Neural progenitor cell (in vitro differentiated cells): ENCODE data around the gene SYNM. TPM values are rescaled to one million over a fixed set of nuclear protein-coding genes. Genes with fewer than 3 reads are reported as not detected.

Experiments used
- DNase-seq: peaks from one replicate; pipeline ENCODE4 v3.0.0-alpha.2; 2016; ENCODE audit warnings: low spot score
- H2AFZ ChIP-seq: fragments of 200-600 bp; sonication (generic); replicated peaks from 2 replicates; pipeline ENCODE4 v1.6.1; 2016; ENCODE audit warnings: antibody characterized with exemption
- H3F3A ChIP-seq: fragments of 200-600 bp; sonication (generic); 2 replicates; pipeline ENCODE4 v1.6.1; 2016; ENCODE audit warnings: antibody characterized with exemption, low read depth
- H3K27ac ChIP-seq: fragments of 200-600 bp; sonication (generic); 2 replicates; pipeline ENCODE4 v1.5.1; 2016; ENCODE audit warnings: mild to moderate bottlenecking
- H3K27me3 ChIP-seq: fragments of 200-600 bp; sonication (generic); 2 replicates; pipeline ENCODE4 v1.6.1; 2016; ENCODE audit warnings: mild to moderate bottlenecking, moderate library complexity
- H3K36me3 ChIP-seq: fragments of 200-600 bp; sonication (generic); 2 replicates; pipeline ENCODE4 v1.5.1; 2016
- H3K4me1 ChIP-seq: fragments of 200-600 bp; sonication (generic); 2 replicates; pipeline ENCODE4 v1.6.1; 2016; ENCODE audit warnings: mixed run types
- H3K4me2 ChIP-seq: fragments of 200-600 bp; sonication (generic); 2 replicates; pipeline ENCODE4 v1.6.1; 2016
- H3K4me3 ChIP-seq: fragments of 200-600 bp; sonication (generic); 2 replicates; pipeline ENCODE4 v1.5.1; 2016
- H3K79me2 ChIP-seq: fragments of 200-600 bp; sonication (generic); 2 replicates; pipeline ENCODE4 v1.6.1; 2016; ENCODE audit warnings: low read depth
- H3K9ac ChIP-seq: fragments of 200-600 bp; sonication (generic); 2 replicates; pipeline ENCODE4 v1.6.1; 2016
- H3K9me3 ChIP-seq: fragments of 200-600 bp; sonication (generic); 2 replicates; pipeline ENCODE4 v1.5.1; 2016; ENCODE audit warnings: low read depth
- H4K20me1 ChIP-seq: fragments of 200-600 bp; sonication (generic); 2 replicates; pipeline ENCODE4 v1.6.1; 2016; ENCODE audit warnings: low read depth
- H3K27ac Mint-ChIP-seq: 3 replicates; pipeline ENCODE4 v1.8.0; 2021; ENCODE audit warnings: mixed read lengths
- H3K27me3 Mint-ChIP-seq: 2 replicates; pipeline ENCODE4 v1.8.0; 2022; ENCODE audit warnings: low read depth, mild to moderate bottlenecking, inconsistent platforms, moderate library complexity, mixed read lengths; ENCODE audit not compliant: insufficient read depth
- H3K36me3 Mint-ChIP-seq: 3 replicates; pipeline ENCODE4 v1.8.0; 2021; ENCODE audit warnings: mixed read lengths
- H3K4me1 Mint-ChIP-seq: 3 replicates; pipeline ENCODE4 v1.8.0; 2021; ENCODE audit warnings: mixed read lengths
- H3K4me3 Mint-ChIP-seq: 3 replicates; pipeline ENCODE4 v1.8.0; 2021; ENCODE audit warnings: mild to moderate bottlenecking, moderate library complexity, mixed read lengths
- H3K9me3 Mint-ChIP-seq: 3 replicates; pipeline ENCODE4 v1.8.0; 2020; ENCODE audit warnings: mixed read lengths
- EZH2 ChIP-seq: fragments of 200-600 bp; sonication (generic); IDR thresholded peaks from 2 replicates; pipeline ENCODE4 v1.6.1; 2017; ENCODE audit warnings: antibody characterized with exemption, mild to moderate bottlenecking, moderate library complexity
- EZH2phosphoT487 ChIP-seq: fragments of 200-600 bp; sonication (generic); IDR thresholded peaks from 2 replicates; pipeline ENCODE4 v1.6.1; 2017; ENCODE audit warnings: antibody characterized with exemption
- total RNA-seq: library from RNA; depleted of rRNA; stranded (reverse); fragments of >200 nt; gene quantifications from 2 replicates; pipeline ENCODE4 v1.2.3, GENCODE V29; 2015; ENCODE audit warnings: low replicate concordance
- TF ChIP-seq, protein P1 (sequence below): fragments of 200-600 bp; sonication (generic); IDR thresholded peaks from 2 replicates; pipeline ENCODE4 v1.5.1; 2017; ENCODE audit warnings: antibody characterized with exemption, mild to moderate bottlenecking

The SYNM gene
- total RNA-seq, 1 donor from 2014 or later = 0.97 TPM

DNA sequence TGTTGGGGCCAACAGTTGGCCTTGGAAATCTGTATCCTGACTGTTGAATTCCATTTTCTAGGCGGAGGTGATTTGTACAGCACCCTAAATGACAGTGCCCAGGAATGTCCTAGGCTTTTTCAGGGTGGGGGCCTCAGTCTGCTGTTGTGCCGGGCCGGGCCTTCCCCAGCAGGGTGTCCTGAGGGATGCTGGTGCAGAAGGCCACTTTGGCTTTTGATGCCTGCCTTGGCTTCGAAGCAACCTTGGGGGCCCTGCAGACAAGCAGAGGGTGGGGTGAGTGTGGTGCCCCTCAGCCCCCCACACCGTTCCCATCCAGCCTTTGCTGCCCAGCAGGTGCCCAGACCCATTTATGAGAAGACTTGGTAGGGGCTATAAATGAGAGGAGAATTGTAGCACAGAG, 33.0 kb downstream of the SYNM start:
- TF ChIP-seq EZH2phosphoT487 = no peak
- TF ChIP-seq, protein P1, sequence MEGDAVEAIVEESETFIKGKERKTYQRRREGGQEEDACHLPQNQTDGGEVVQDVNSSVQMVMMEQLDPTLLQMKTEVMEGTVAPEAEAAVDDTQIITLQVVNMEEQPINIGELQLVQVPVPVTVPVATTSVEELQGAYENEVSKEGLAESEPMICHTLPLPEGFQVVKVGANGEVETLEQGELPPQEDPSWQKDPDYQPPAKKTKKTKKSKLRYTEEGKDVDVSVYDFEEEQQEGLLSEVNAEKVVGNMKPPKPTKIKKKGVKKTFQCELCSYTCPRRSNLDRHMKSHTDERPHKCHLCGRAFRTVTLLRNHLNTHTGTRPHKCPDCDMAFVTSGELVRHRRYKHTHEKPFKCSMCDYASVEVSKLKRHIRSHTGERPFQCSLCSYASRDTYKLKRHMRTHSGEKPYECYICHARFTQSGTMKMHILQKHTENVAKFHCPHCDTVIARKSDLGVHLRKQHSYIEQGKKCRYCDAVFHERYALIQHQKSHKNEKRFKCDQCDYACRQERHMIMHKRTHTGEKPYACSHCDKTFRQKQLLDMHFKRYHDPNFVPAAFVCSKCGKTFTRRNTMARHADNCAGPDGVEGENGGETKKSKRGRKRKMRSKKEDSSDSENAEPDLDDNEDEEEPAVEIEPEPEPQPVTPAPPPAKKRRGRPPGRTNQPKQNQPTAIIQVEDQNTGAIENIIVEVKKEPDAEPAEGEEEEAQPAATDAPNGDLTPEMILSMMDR = no peak
- no peak for TF ChIP-seq EZH2
- Histone ChIP-seq H3F3A (peaks cover 8% of the 10 kb centered on the region), H3K9me3 (no peaks in the 10 kb centered on the region), H3K4me2 (no peak overlapping the region), H3K4me1 (peaks cover 13% of the 10 kb centered on the region), H3K79me2 (no peaks in the 10 kb centered on the region), H3K9ac (no peak overlapping the region), H3K36me3 (no peaks in the 10 kb centered on the region), H3K27ac (no peak overlapping the region), H4K20me1 (no peaks in the 10 kb centered on the region), H2AFZ (no peak overlapping the region), H3K4me3 (no peak overlapping the region), H3K27me3 (no peaks in the 10 kb centered on the region)
- DNase-seq = no peak
- Mint-ChIP-seq H3K27ac (no peak overlapping the region), H3K4me3 (no peak overlapping the region), H3K9me3 (no peaks in the 10 kb centered on the region), H3K36me3 (peaks cover 14% of the 10 kb centered on the region), H3K4me1 (peaks cover 25% of the 10 kb centered on the region), H3K27me3 (no peaks in the 10 kb centered on the region)

DNA sequence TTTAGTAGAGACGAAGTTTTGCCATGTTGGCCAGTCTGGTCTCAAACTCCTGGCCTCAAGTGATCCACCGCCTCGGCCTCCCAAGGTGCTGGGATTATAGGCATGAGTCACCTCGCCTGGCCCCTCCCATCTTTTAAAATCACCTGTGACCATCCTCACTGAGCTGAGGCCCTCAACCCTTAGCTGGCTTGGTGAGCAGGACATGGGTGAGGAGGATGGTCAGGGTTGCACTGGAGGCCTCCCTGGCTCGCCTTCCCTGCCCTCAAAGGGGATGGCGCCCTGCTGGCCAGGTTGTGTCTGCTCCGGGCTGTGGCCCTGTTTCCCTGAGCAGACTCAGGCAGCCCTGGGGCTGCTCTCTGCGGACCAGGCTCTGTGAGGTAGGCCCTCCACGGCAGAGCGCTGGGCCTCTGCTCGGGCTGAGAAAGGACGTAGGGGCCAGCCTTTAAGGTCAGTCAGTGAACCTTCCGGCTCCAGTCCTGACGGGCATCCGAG, 33.7 kb downstream of the SYNM start:
- Histone ChIP-seq H2AFZ (no peak overlapping the region), H3K27ac (no peak overlapping the region), H3K36me3 (no peaks in the 10 kb centered on the region), H3K9me3 (no peaks in the 10 kb centered on the region), H4K20me1 (no peaks in the 10 kb centered on the region), H3K4me2 (no peak overlapping the region), H3K79me2 (no peaks in the 10 kb centered on the region), H3K4me1 (peaks cover 19% of the 10 kb centered on the region), H3K4me3 (no peak overlapping the region), H3F3A (peaks cover 15% of the 10 kb centered on the region), H3K9ac (no peak overlapping the region), H3K27me3 (no peaks in the 10 kb centered on the region)
- Mint-ChIP-seq H3K4me1 (peaks cover 31% of the 10 kb centered on the region), H3K4me3 (no peak overlapping the region), H3K27me3 (no peaks in the 10 kb centered on the region), H3K27ac (no peak overlapping the region), H3K36me3 (peaks cover 14% of the 10 kb centered on the region), H3K9me3 (no peaks in the 10 kb centered on the region)
- no peak for DNase-seq
- TF ChIP-seq, protein P1 = no peak
- TF ChIP-seq EZH2phosphoT487 (no peak), EZH2 (no peak)

DNA sequence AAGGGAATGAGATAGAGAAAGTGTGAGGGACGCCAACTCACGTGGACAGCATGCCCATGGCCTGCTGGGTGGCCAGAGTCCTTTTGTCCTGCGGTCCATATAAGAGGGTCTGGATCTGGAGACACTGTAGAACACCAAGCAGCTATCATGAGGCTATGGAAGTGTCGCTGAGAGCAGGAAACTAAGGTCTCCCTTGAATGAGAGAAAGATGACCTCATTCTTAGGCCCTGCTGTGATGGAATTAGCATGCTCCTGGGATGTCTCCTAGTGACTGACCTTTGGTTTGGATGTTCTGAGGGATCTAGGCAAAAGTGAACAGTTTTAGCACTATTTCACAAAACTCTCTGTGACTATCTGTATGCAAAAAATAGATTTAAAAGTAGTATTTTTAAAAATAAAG, 34.4 kb downstream of the SYNM start:
- H3K4me2 ChIP-seq = no peak overlapping the region
- TF ChIP-seq, protein P1 = no peak
- no peak for TF ChIP-seq EZH2phosphoT487
- H3K36me3 ChIP-seq = no peaks in the 10 kb centered on the region
- H3K27ac Mint-ChIP-seq = no peak overlapping the region
- H3K27ac ChIP-seq = no peak overlapping the region
- H3K4me3 Mint-ChIP-seq = no peak overlapping the region
- no peaks in the 10 kb centered on the region for H3K9me3 Mint-ChIP-seq
- no peak overlapping the region for H3K9ac ChIP-seq
- H3K9me3 ChIP-seq = no peaks in the 10 kb centered on the region
- no peak overlapping the region for H2AFZ ChIP-seq
- no peak for DNase-seq
- no peaks in the 10 kb centered on the region for H3K27me3 Mint-ChIP-seq
- peaks cover 14% of the 10 kb centered on the region for H3K36me3 Mint-ChIP-seq
- peaks cover 38% of the 10 kb centered on the region for H3K4me1 Mint-ChIP-seq
- H3K4me3 ChIP-seq = no peak overlapping the region
- H3K79me2 ChIP-seq = no peaks in the 10 kb centered on the region
- H3F3A ChIP-seq = peaks cover 22% of the 10 kb centered on the region
- H4K20me1 ChIP-seq = no peaks in the 10 kb centered on the region
- H3K27me3 ChIP-seq = no peaks in the 10 kb centered on the region
- H3K4me1 ChIP-seq = peaks cover 27% of the 10 kb centered on the region
